Measurements from ENCODE around the gene ARHGDIA. TPM values are rescaled to one million over a fixed set of nuclear protein-coding genes. Genes with fewer than 3 reads are reported as not detected.

ARHGDIA gene
- total RNA-seq, 1 experiment from 2014 or later = 667 TPM

DNA sequence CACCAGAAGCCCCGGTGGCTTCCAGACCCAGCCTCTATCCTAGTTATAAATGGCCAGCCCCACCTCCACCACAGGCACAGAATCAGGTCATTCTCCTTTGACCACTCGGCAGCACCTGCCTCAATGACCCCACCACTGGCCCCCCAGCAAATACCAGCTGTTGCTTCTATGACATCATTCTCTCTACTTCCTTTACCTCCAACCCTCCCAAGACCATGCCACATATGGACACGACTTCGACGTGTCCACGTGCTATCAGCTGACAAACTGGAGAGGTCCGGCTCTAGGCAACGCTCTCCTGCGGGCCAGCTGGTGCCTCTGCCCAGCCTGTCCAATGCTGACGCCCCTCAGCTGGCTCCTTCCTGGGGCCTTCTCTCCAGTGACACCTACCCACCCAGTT lies 14.3 kb upstream of the ARHGDIA start:
- intact Hi-C loops (cut with micrococcal nuclease; ENCODE audit: unreplicated experiment) = no loop called here
- Histone ChIP-seq H3K36me3 (ENCODE audit: insufficient read depth, low read length, poor library complexity, severe bottlenecking) (peaks cover 79% of the 10 kb centered on the region), H3K27ac (ENCODE audit: low read depth, low read length, poor library complexity, severe bottlenecking) (no peak overlapping the region), H3K27me3 (replicated peaks; ENCODE audit: insufficient read depth, low read depth, low read length, poor library complexity) (no peaks in the 10 kb centered on the region), H3K4me3 (ENCODE audit: low read depth, low read length, poor library complexity, severe bottlenecking) (no peak overlapping the region), H3K9me3 (ENCODE audit: low read depth, low read length, poor library complexity, severe bottlenecking) (no peaks in the 10 kb centered on the region), H3K4me1 (ENCODE audit: insufficient read depth, low read length, poor library complexity, severe bottlenecking) (peaks cover 10% of the 10 kb centered on the region)
- BruUV-seq (replicated peaks) = no TSS peak
- no peak for TF ChIP-seq EZH2 (IDR thresholded peaks at IDR 0.05; ENCODE audit: borderline replicate concordance, low read depth, low read length, poor library complexity, severe bottlenecking)
- TF ChIP-seq, protein P1, sequence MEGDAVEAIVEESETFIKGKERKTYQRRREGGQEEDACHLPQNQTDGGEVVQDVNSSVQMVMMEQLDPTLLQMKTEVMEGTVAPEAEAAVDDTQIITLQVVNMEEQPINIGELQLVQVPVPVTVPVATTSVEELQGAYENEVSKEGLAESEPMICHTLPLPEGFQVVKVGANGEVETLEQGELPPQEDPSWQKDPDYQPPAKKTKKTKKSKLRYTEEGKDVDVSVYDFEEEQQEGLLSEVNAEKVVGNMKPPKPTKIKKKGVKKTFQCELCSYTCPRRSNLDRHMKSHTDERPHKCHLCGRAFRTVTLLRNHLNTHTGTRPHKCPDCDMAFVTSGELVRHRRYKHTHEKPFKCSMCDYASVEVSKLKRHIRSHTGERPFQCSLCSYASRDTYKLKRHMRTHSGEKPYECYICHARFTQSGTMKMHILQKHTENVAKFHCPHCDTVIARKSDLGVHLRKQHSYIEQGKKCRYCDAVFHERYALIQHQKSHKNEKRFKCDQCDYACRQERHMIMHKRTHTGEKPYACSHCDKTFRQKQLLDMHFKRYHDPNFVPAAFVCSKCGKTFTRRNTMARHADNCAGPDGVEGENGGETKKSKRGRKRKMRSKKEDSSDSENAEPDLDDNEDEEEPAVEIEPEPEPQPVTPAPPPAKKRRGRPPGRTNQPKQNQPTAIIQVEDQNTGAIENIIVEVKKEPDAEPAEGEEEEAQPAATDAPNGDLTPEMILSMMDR (conservative IDR thresholded peaks at IDR 0.05; ENCODE audit: low read depth, low read length) = no peak
- CTCF ChIA-PET = no interaction called here
- no peak for DNase-seq (ENCODE audit: low spot score)
- POLR2A ChIA-PET (ENCODE audit: low non-redundant PET) = no interaction called here

DNA sequence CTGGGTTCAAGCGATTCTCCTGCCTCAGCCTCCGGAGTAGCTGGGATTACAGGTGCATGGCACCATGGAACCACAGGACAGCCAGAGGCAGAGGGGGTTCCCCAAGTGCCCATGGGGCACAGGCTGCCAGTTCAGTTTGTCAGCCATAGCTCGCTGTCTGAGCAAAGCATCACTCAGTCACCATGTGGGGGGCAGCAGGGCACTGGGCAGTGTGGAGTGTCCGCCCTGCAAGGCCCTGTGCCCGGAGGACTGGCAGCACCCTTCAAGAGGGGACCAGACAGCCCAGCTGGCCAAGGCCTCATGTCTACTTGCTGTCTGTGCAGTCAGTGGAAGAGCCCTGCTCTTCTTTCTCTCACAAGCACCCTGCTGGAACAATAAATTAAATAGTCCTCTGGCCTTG lies 13.8 kb upstream of the ARHGDIA start:
- H3K4me1 ChIP-seq (ENCODE audit: insufficient read depth, low read length, poor library complexity, severe bottlenecking) = peaks cover 6% of the 10 kb centered on the region
- no peaks in the 10 kb centered on the region for H3K9me3 ChIP-seq (ENCODE audit: low read depth, low read length, poor library complexity, severe bottlenecking)
- no peak overlapping the region for H3K4me3 ChIP-seq (ENCODE audit: low read depth, low read length, poor library complexity, severe bottlenecking)
- ChIA-PET CTCF (no interaction called here), POLR2A (ENCODE audit: low non-redundant PET) (no interaction called here)
- no peak for DNase-seq (ENCODE audit: low spot score)
- TF ChIP-seq EZH2 (IDR thresholded peaks at IDR 0.05; ENCODE audit: borderline replicate concordance, low read depth, low read length, poor library complexity, severe bottlenecking) = no peak
- TF ChIP-seq, protein P1 (conservative IDR thresholded peaks at IDR 0.05; ENCODE audit: low read depth, low read length) = no peak
- peaks cover 79% of the 10 kb centered on the region for H3K36me3 ChIP-seq (ENCODE audit: insufficient read depth, low read length, poor library complexity, severe bottlenecking)
- intact Hi-C loops (cut with micrococcal nuclease; ENCODE audit: unreplicated experiment) = no loop called here
- no peak overlapping the region for H3K27ac ChIP-seq (ENCODE audit: low read depth, low read length, poor library complexity, severe bottlenecking)
- no peaks in the 10 kb centered on the region for H3K27me3 ChIP-seq (replicated peaks; ENCODE audit: insufficient read depth, low read depth, low read length, poor library complexity)
- no TSS peak for BruUV-seq (replicated peaks)

DNA sequence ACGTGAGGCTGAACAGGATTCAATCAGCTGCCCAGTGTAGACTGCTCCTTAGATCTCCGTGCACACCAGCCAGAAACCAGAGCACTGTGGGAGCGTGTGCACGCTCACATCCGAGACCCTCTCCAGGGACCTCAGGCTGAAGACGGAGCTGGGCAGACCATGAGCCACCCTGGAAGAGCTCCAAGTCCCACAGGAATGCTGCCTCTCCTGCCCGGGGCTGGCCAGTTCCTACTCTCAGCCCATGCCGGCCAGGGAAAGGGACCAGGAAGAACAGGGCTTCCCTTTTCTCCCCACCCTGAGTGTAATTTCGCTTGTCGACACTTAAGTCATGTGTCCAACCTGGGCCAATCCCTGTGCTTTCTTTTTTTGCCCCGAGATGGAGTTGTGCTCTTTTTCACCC lies 13.4 kb upstream of the ARHGDIA start:
- no peaks in the 10 kb centered on the region for H3K9me3 ChIP-seq (ENCODE audit: low read depth, low read length, poor library complexity, severe bottlenecking)
- ChIA-PET CTCF (no interaction called here), POLR2A (ENCODE audit: low non-redundant PET) (no interaction called here)
- H3K36me3 ChIP-seq (ENCODE audit: insufficient read depth, low read length, poor library complexity, severe bottlenecking) = peaks cover 79% of the 10 kb centered on the region
- intact Hi-C loops (cut with micrococcal nuclease; ENCODE audit: unreplicated experiment) = no loop called here
- H3K27me3 ChIP-seq (replicated peaks; ENCODE audit: insufficient read depth, low read depth, low read length, poor library complexity) = no peaks in the 10 kb centered on the region
- no peak overlapping the region for H3K4me3 ChIP-seq (ENCODE audit: low read depth, low read length, poor library complexity, severe bottlenecking)
- no TSS peak for BruUV-seq (replicated peaks)
- DNase-seq (ENCODE audit: low spot score) = no peak
- no peak overlapping the region for H3K27ac ChIP-seq (ENCODE audit: low read depth, low read length, poor library complexity, severe bottlenecking)
- H3K4me1 ChIP-seq (ENCODE audit: insufficient read depth, low read length, poor library complexity, severe bottlenecking) = peaks cover 1% of the 10 kb centered on the region
- TF ChIP-seq EZH2 (IDR thresholded peaks at IDR 0.05; ENCODE audit: borderline replicate concordance, low read depth, low read length, poor library complexity, severe bottlenecking) = no peak
- TF ChIP-seq, protein P1 (conservative IDR thresholded peaks at IDR 0.05; ENCODE audit: low read depth, low read length) = no peak

Data from A673 (cell line).